Measurements from ENCODE around the gene EPG5. TPM values are rescaled to one million over a fixed set of nuclear protein-coding genes. Genes with fewer than 3 reads are reported as not detected.

Gene EPG5
- total and polyA plus RNA-seq, 2 of the 4 experiments (the other 2 are of a cell fraction), result 37.3 to 114 TPM

- dilution Hi-C loops (cut with HindIII; ENCODE audit: low sequenced_read_pairs, unreplicated experiment) (no loop called here), intact Hi-C loops (cut with micrococcal nuclease) (no loop called here), in situ Hi-C loops (cut with MboI; ENCODE audit: low sequenced_read_pairs) (no loop called here)
- peaks cover 3% of the 10 kb centered on the region for H3K4me1 ChIP-seq (ENCODE audit: control insufficient read depth, insufficient read depth, low read length)
- ChIA-PET POLR2A (ENCODE audit: unreplicated experiment) (no interaction called here), CTCF (no interaction called here)
- H3K14ac ChIP-seq (replicated peaks; ENCODE audit: low read depth, low read length), result no peak overlapping the region
- H4K5ac ChIP-seq (ENCODE audit: low read depth, low read length), result no peak overlapping the region
- no peak overlapping the region for H2AK9ac ChIP-seq (replicated peaks; ENCODE audit: low read depth, low read length, poor library complexity)
- no peak overlapping the region for H2BK15ac ChIP-seq (ENCODE audit: low read depth, low read length)
- BruUV-seq (replicated peaks), result no TSS peak
- peaks cover 8% of the 10 kb centered on the region; the same call in 1 of the 2 replicates for H3K36me3 ChIP-seq (ENCODE audit: control insufficient read depth, insufficient read depth, low read length)
- H3K79me1 ChIP-seq (ENCODE audit: low read depth in 1 of 2, low read length in 2 of 2), result no peaks in the 10 kb centered on the region
- TF ChIP-seq CTCF (conservative IDR thresholded peaks at IDR 0.05; ENCODE audit: low read depth, low read length) (no peak), FOS (IDR thresholded peaks at IDR 0.05; ENCODE audit: low read depth, low read length) (no peak), RAD21 (IDR thresholded peaks at IDR 0.05; ENCODE audit: low read length) (no peak), CEBPB (IDR thresholded peaks at IDR 0.05; ENCODE audit: low read depth, low read length) (no peak), SMC3 (IDR thresholded peaks at IDR 0.05; ENCODE audit: low read depth, low read length) (no peak), RCOR1 (IDR thresholded peaks at IDR 0.05; ENCODE audit: insufficient replicate concordance, low read length) (no peak), BHLHE40 (IDR thresholded peaks at IDR 0.05; ENCODE audit: low read depth, low read length) (no peak), NFE2L2 (IDR thresholded peaks at IDR 0.05; ENCODE audit: low read depth, low read length) (no peak), CHD1 (IDR thresholded peaks at IDR 0.05; ENCODE audit: low read depth, low read length) (no peak), RFX5 (IDR thresholded peaks at IDR 0.05; ENCODE audit: low read depth, low read length) (no peak), MXI1 (IDR thresholded peaks at IDR 0.05; ENCODE audit: borderline replicate concordance, low read depth, low read length) (no peak), ELK1 (IDR thresholded peaks at IDR 0.05; ENCODE audit: borderline replicate concordance, low read depth, low read length) (no peak), MAZ (IDR thresholded peaks at IDR 0.05; ENCODE audit: borderline replicate concordance, low read depth, low read length) (no peak), USF2 (IDR thresholded peaks at IDR 0.05; ENCODE audit: low read depth, low read length) (no peak), POLR2A (IDR thresholded peaks at IDR 0.05; ENCODE audit: low read depth, low read length) (no peak), MAFK (IDR thresholded peaks at IDR 0.05; ENCODE audit: low read depth, low read length) (no peak)
- H3K27me3 ChIP-seq (ENCODE audit: control insufficient read depth, insufficient read depth, low read length), result no peaks in the 10 kb centered on the region
- no peak overlapping the region for H2BK5ac ChIP-seq (ENCODE audit: low read depth, low read length, poor library complexity, severe bottlenecking)
- no peak overlapping the region for H3K4ac ChIP-seq (ENCODE audit: low read depth, low read length)
- no peak overlapping the region for H4K91ac ChIP-seq (ENCODE audit: insufficient read depth, low read depth, low read length)
- H2BK20ac ChIP-seq (ENCODE audit: low read depth, low read length), result no peak overlapping the region
- H3K23ac ChIP-seq (ENCODE audit: low read depth, low read length), result no peak overlapping the region
- no peak overlapping the region for H3K9ac ChIP-seq (ENCODE audit: low read depth, low read length)
- no peak overlapping the region for H3K56ac ChIP-seq (ENCODE audit: extremely low read depth, insufficient read depth, low read length)
- DNase-seq, result no peak
- H2AFZ ChIP-seq (replicated peaks; ENCODE audit: low read length, poor library complexity), result no peak overlapping the region
- WGBS, 2 experiments (ENCODE audit: extremely low coverage in 2 of 2, insufficient read length in 1 of 2), result 92% methylated on average over 2 of the region's 3 CpGs; no CpG with 5 or more reads in 1 of the 2 experiments
- no peak overlapping the region for H3K4me3 ChIP-seq (ENCODE audit: insufficient read depth, low read depth, low read length)
- H3K27ac ChIP-seq (ENCODE audit: insufficient read depth, low read length), result no peak overlapping the region
- no peak overlapping the region for H3K18ac ChIP-seq (ENCODE audit: low read depth, low read length)
- H2BK120ac ChIP-seq (ENCODE audit: low read depth, low read length), result no peak overlapping the region
- no peaks in the 10 kb centered on the region; the same call in 1 of the 2 replicates for H3K9me3 ChIP-seq (ENCODE audit: control insufficient read depth, insufficient read depth, low read length)
- ATAC-seq (ENCODE audit: low read depth), result no peak
- H3K9me1 ChIP-seq (ENCODE audit: insufficient read depth, low read length), result 0 out of 2 replicates have a peak, but pooled peaks cover 4% of the 10 kb centered on the region
- no peak overlapping the region for H4K8ac ChIP-seq (ENCODE audit: low read depth in 2 of 2, low read length in 2 of 2)
- no peak overlapping the region for H3K4me2 ChIP-seq (ENCODE audit: low read depth, low read length)
- H2AK5ac ChIP-seq (ENCODE audit: low read depth, low read length), result no peak overlapping the region
- no peaks in the 10 kb centered on the region; the same call in 1 of the 2 replicates for H4K20me1 ChIP-seq (ENCODE audit: insufficient read depth, low read length)
Observed at GRCh38 chr18:45998244-45998643, 31.1 kb upstream of the EPG5 start.

Data from IMR-90 (cell line).